H1 (cell line): ENCODE measurements around the gene IRF7. TPM values are rescaled to one million over a fixed set of nuclear protein-coding genes. Genes with fewer than 3 reads are reported as not detected.

Source experiments
- CTCF ChIA-PET: fragments of 300-600 bp; sonication (Branson Sonifier 250); formaldehyde crosslinking; loops from one replicate; lab custom pipeline; 2021; ENCODE audit not compliant: partially characterized antibody; lab: Charles Lee
- POLR2A ChIA-PET: fragments of 300-600 bp; sonication (Branson Sonifier 250); formaldehyde crosslinking; loops from one replicate; lab custom pipeline; 2021; ENCODE audit warnings: inconsistent platforms; ENCODE audit not compliant: partially characterized antibody; lab: Charles Lee
- DNase-seq, 2 experiments: peaks; one replicate each; pipeline versions ENCODE4 v3.0.0 to v3.0.0-alpha.2; 2010 to 2022; ENCODE audit warnings: low spot score in 2 of 2, low read depth in 1 of 2, mixed read lengths in 1 of 2
- FAIRE-seq: peaks from 2 replicates; lab custom pipeline; 2011; peaks lifted over from hg19 to GRCh38; lab: Jason Lieb, UNC
- H2AFZ ChIP-seq: 2 replicates; pipeline ENCODE4 v1.8.1; 2012; ENCODE audit warnings: low read length, inconsistent platforms
- H2AK5ac ChIP-seq: 2 replicates; pipeline ENCODE4 v1.6.1; 2013; ENCODE audit warnings: low read depth, low read length
- H2BK120ac ChIP-seq: replicated peaks from 2 replicates; pipeline ENCODE3; 2013; ENCODE audit warnings: low read depth, low read length, inconsistent platforms
- H2BK12ac ChIP-seq: 2 replicates; pipeline ENCODE4 v1.6.1; 2013; ENCODE audit warnings: low read depth, low read length
- H2BK15ac ChIP-seq: 2 replicates; pipeline ENCODE4 v1.6.1; 2013; ENCODE audit warnings: low read length
- H2BK20ac ChIP-seq: 2 replicates; pipeline ENCODE4 v1.6.1; 2013; ENCODE audit warnings: low read length
- H2BK5ac ChIP-seq: 2 replicates; pipeline ENCODE4 v1.6.1; 2013; ENCODE audit warnings: low read depth, low read length
- H3K14ac ChIP-seq: 2 replicates; pipeline ENCODE4 v1.6.1; 2013; ENCODE audit warnings: inconsistent platforms; ENCODE audit not compliant: insufficient read length
- H3K18ac ChIP-seq: 2 replicates; pipeline ENCODE4 v1.6.1; 2013; ENCODE audit warnings: low read length; ENCODE audit errors: extremely low read depth
- H3K23ac ChIP-seq: 2 replicates; pipeline ENCODE4 v1.6.1; 2013; ENCODE audit warnings: inconsistent platforms; ENCODE audit not compliant: insufficient read length
- H3K23me2 ChIP-seq: 2 replicates; pipeline ENCODE4 v1.6.1; 2013; ENCODE audit warnings: low read depth, low read length
- H3K27ac ChIP-seq: 2 replicates; pipeline ENCODE4 v1.6.1; 2011; ENCODE audit warnings: low read depth, low read length, inconsistent platforms
- H3K27me3 ChIP-seq, 4 experiments: replicated peaks in 1 of 4; 1 replicate in 1 of 4; 2 replicates in 3 of 4; pipeline versions ENCODE4 v1.6.1 to v1.8.1; 2011 to 2013; ENCODE audit warnings: low read length in 3 of 4, mild to moderate bottlenecking in 3 of 4, inconsistent platforms in 2 of 4, mixed read lengths in 2 of 4, moderate library complexity in 1 of 4; ENCODE audit not compliant: control insufficient read depth in 3 of 4, insufficient read depth in 3 of 4; ENCODE audit errors: extremely low read depth in 1 of 4
- H3K36me3 ChIP-seq, 4 experiments: 2 replicates each; pipeline versions ENCODE4 v1.6.1 to v1.8.1; 2011 to 2013; ENCODE audit warnings: mild to moderate bottlenecking in 4 of 4, low read length in 3 of 4, moderate library complexity in 2 of 4, control low read depth in 1 of 4, inconsistent platforms in 1 of 4; ENCODE audit not compliant: insufficient read depth in 4 of 4, control insufficient read depth in 2 of 4
- H3K4ac ChIP-seq: replicated peaks from 2 replicates; pipeline ENCODE3; 2013; ENCODE audit warnings: low read length, low read depth, mixed read lengths, inconsistent platforms; ENCODE audit not compliant: insufficient read length
- H3K4me1 ChIP-seq, 4 experiments: replicated peaks in 1 of 4; 1 replicate in 1 of 4; 2 replicates in 3 of 4; pipeline versions ENCODE4 v1.6.1 to v1.8.1; 2011 to 2013; ENCODE audit warnings: low read length in 3 of 4, inconsistent platforms in 2 of 4, mixed read lengths in 1 of 4; ENCODE audit not compliant: insufficient read depth in 4 of 4, control insufficient read depth in 3 of 4
- H3K4me2 ChIP-seq, 2 experiments: 2 replicates each; pipeline versions ENCODE4 v1.6.1 to v1.8.1; 2011 to 2013; ENCODE audit warnings: low read depth in 2 of 2, low read length in 2 of 2, control low read depth in 1 of 2, inconsistent platforms in 1 of 2, mild to moderate bottlenecking in 1 of 2; ENCODE audit not compliant: insufficient read depth in 1 of 2
- H3K4me3 ChIP-seq, 4 experiments: fragments of 200-600, 300-600 bp in 1 of 4; sonication (generic), shearing (Covaris generic), sonication (Bioruptor Twin) in 1 of 4; 2 replicates each; pipeline versions ENCODE4 v1.5.1 to v1.8.1; 2011 to 2016; ENCODE audit warnings: low read length in 4 of 4, low read depth in 3 of 4, control low read depth in 2 of 4, inconsistent platforms in 2 of 4, mild to moderate bottlenecking in 2 of 4, mixed read lengths in 1 of 4, moderate library complexity in 1 of 4; ENCODE audit not compliant: insufficient read depth in 2 of 4; ENCODE audit errors: extremely low read depth in 1 of 4
- H3K56ac ChIP-seq: replicated peaks from 2 replicates; pipeline ENCODE3; 2013; ENCODE audit warnings: low read depth, mild to moderate bottlenecking, mixed read lengths, low read length, inconsistent platforms; ENCODE audit not compliant: insufficient read length
- H3K79me1 ChIP-seq: 2 replicates; pipeline ENCODE4 v1.6.1; 2013; ENCODE audit warnings: low read depth, low read length, control low read depth
- H3K79me2 ChIP-seq, 2 experiments: 2 replicates each; pipeline versions ENCODE4 v1.6.1 to v1.8.1; 2012 to 2013; ENCODE audit warnings: low read length in 2 of 2, mild to moderate bottlenecking in 2 of 2, inconsistent platforms in 1 of 2; ENCODE audit not compliant: insufficient read depth in 2 of 2, control insufficient read depth in 1 of 2
- H3K9ac ChIP-seq, 4 experiments: replicated peaks in 1 of 4; 1 replicate in 1 of 4; 2 replicates in 3 of 4; pipeline versions ENCODE4 v1.6.1 to v1.8.1; 2011 to 2013; ENCODE audit warnings: low read depth in 3 of 4, low read length in 3 of 4, control low read depth in 2 of 4, mild to moderate bottlenecking in 2 of 4, moderate library complexity in 2 of 4, inconsistent platforms in 1 of 4; ENCODE audit errors: extremely low read depth in 1 of 4
- H3K9me3 ChIP-seq, 2 experiments: 2 replicates each; pipeline versions ENCODE4 v1.6.1 to v1.8.1; 2012 to 2013; ENCODE audit warnings: mild to moderate bottlenecking in 2 of 2, moderate library complexity in 2 of 2, control low read depth in 1 of 2, inconsistent platforms in 1 of 2, low read depth in 1 of 2, low read length in 1 of 2, mixed read lengths in 1 of 2; ENCODE audit not compliant: insufficient read depth in 2 of 2
- H4K20me1 ChIP-seq, 2 experiments: replicated peaks in 1 of 2; 2 replicates each; pipeline versions ENCODE3 to v1.8.1; 2011 to 2013; ENCODE audit warnings: inconsistent platforms in 2 of 2, low read length in 2 of 2, mild to moderate bottlenecking in 1 of 2; ENCODE audit not compliant: insufficient read depth in 2 of 2, control insufficient read depth in 1 of 2
- H4K5ac ChIP-seq: 2 replicates; pipeline ENCODE4 v1.6.1; 2013; ENCODE audit warnings: low read length, low read depth, mixed read lengths, inconsistent platforms; ENCODE audit not compliant: insufficient read length
- H4K8ac ChIP-seq: 2 replicates; pipeline ENCODE4 v1.8.0; 2013; ENCODE audit warnings: mild to moderate bottlenecking, moderate library complexity, low read length, inconsistent platforms; ENCODE audit not compliant: insufficient read depth; ENCODE audit errors: extremely low read depth
- H4K91ac ChIP-seq: replicated peaks from 2 replicates; pipeline ENCODE3; 2013; ENCODE audit warnings: low read length, mixed read lengths, inconsistent platforms; ENCODE audit not compliant: insufficient read length
- CTCF ChIP-seq, 3 experiments: IDR thresholded peaks; 1 replicate in 2 of 3; 2 replicates in 1 of 3; pipeline versions ENCODE4 v1.5.1 to v1.6.1; 2011; ENCODE audit warnings: low read length in 3 of 3, mild to moderate bottlenecking in 3 of 3, inconsistent platforms in 2 of 3, low read depth in 1 of 3, moderate library complexity in 1 of 3; ENCODE audit not compliant: insufficient read depth in 1 of 3; ENCODE audit errors: control extremely low read depth in 1 of 3
- USF2 ChIP-seq: IDR thresholded peaks from 2 replicates; pipeline ENCODE4 v1.6.1; 2011; ENCODE audit warnings: low read length, improper control_type of control experiment
- WGBS, 2 experiments: shearing (Covaris generic) in 1 of 2; methylation state at CpG; one replicate each; pipeline versions ENCODE4 v1.1.6 to v1.1.7; 2013 to 2015; ENCODE audit warnings: low lambda C conversion rate in 2 of 2, mixed read lengths in 2 of 2, inconsistent platforms in 1 of 2, low coverage in 1 of 2, missing lambda C conversion rate in 1 of 2; ENCODE audit not compliant: insufficient replicate concordance in 2 of 2, insufficient coverage in 1 of 2, insufficient read length in 1 of 2; ENCODE audit errors: extremely low coverage in 1 of 2, missing lambda C conversion rate in 1 of 2; 5-methylcytosine and 5-hydroxymethylcytosine counted together
- polyA plus RNA-seq, 7 experiments: library from polyadenylated mRNA; depleted of rRNA in 3 of 7; stranded (reverse) in 5 of 7; unstranded in 2 of 7; fragments of >200 nt in 5 of 7; fragments of 200-250 nt in 2 of 7; gene quantifications; 1 replicate in 5 of 7; 2 replicates in 1 of 7; 4 replicates in 1 of 7; pipeline versions ENCODE4 v1.2.1 to v1.2.3, GENCODE V29; 2011 to 2013; ENCODE audit warnings: missing spikeins in 2 of 7, mixed read lengths in 2 of 7
- total RNA-seq: library from RNA; stranded (reverse); fragmentation: NEBNext Ultra II Directional; extraction: Animal tissue kit (Norgen Biotek cat#: 25700); gene quantifications from 2 replicates; pipeline ENCODE4 v1.2.1, GENCODE V29; 2021
- TF ChIP-seq, protein P1 (sequence below): IDR thresholded peaks from 2 replicates; pipeline ENCODE4 v1.6.1; 2012; ENCODE audit warnings: inconsistent platforms

IRF7 gene
- total and polyA plus RNA-seq, 2 of the 8 experiments (the other 6 are each of a cell fraction or from before 2014, with no cell fraction given): 9.1 to 9.6 TPM

- Histone ChIP-seq H3K9me3 (no peaks in the 10 kb centered on the region), H3K4me2 (peak within 1 kb of the TSS; percentile 91 to 99), H3K4ac (peak within 1 kb of the TSS; percentile 91), H3K4me1 (peaks cover 6 to 25% (median 15%) of the 10 kb centered on the region in 4 experiments), H2AK5ac (no peak within 1 kb of the TSS), H4K91ac (peak within 1 kb of the TSS; percentile 98), H3K23me2 (peaks cover 15% of the 10 kb centered on the region), H2BK20ac (peak within 1 kb of the TSS; percentile 93; the same call in 1 of the 2 replicates), H4K20me1 (peaks cover 31 to 38% of the 10 kb centered on the region in 2 experiments), H4K8ac (peak within 1 kb of the TSS; percentile 100), H3K4me3 (peak within 1 kb of the TSS; percentile 87 to 99 (median 88)), H3K79me1 (peaks cover 16% of the 10 kb centered on the region), H3K56ac (peak within 1 kb of the TSS; percentile 97), H3K23ac (no peak within 1 kb of the TSS), H3K36me3 (no peaks in the 10 kb centered on the region), H3K27ac (peak within 1 kb of the TSS; percentile 100), H3K79me2 (peaks cover 38 to 43% of the 10 kb centered on the region in 2 experiments), H2BK120ac (peak within 1 kb of the TSS; percentile 98), H3K14ac (peak within 1 kb of the TSS; percentile 95), H2BK15ac (peak within 1 kb of the TSS; percentile 31; the same call in 1 of the 2 replicates), H2BK12ac (peak within 1 kb of the TSS; percentile 99), H4K5ac (peak within 1 kb of the TSS; percentile 99), H2AFZ (peak within 1 kb of the TSS; percentile 99; the same call in 1 of the 2 replicates), H2BK5ac (peak within 1 kb of the TSS; percentile 98), H3K9ac (peak within 1 kb of the TSS; percentile 97 to 100 (median 99)), H3K18ac (peak within 1 kb of the TSS; percentile 99), H3K27me3 (peaks cover 8 to 17% (median 13%) of the 10 kb centered on the region in 4 experiments)
- WGBS, 2 experiments: 2% methylated on average over 26 of the region's 99 CpGs; no CpG with 5 or more reads in 1 of the 2 experiments
- POLR2A ChIA-PET: interaction anchor here (0.7 to 2.1 kb wide), 16 partner anchors 8 to 175 kb away, joined by 3 to 15 read pairs (median 4); partner anchors contain the start of genes IRF7, LMNTD2, LRRC56 and PTDSS2
- DNase-seq (peak; percentile 75 to 96), FAIRE-seq (no peak)
- CTCF ChIA-PET: interaction anchor here (0.7 to 2.1 kb wide), 6 partner anchors 10 to 37 kb away, joined by 4 to 7 read pairs (median 6); no protein-coding TSS in a partner anchor
- TF ChIP-seq USF2: no peak
- TF ChIP-seq, protein P1, sequence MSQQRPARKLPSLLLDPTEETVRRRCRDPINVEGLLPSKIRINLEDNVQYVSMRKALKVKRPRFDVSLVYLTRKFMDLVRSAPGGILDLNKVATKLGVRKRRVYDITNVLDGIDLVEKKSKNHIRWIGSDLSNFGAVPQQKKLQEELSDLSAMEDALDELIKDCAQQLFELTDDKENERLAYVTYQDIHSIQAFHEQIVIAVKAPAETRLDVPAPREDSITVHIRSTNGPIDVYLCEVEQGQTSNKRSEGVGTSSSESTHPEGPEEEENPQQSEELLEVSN: peak; percentile 58
- no peak for TF ChIP-seq CTCF (IDR thresholded peaks at IDR 0.05; ENCODE audit: control extremely low read depth in 1 of 3, insufficient read depth in 1 of 3, low read depth in 1 of 3, low read length in 3 of 3)
These were observed 39.6 kb downstream of the IRF7 start, which contains the start of gene PHRF1 for GRCh38 chr11:575996-576768. TSS of gene PHRF1 (plus strand) at chr11:576470. CDS start at chr11:581513, 5,043 bp downstream.
